Activated CD4-positive, alpha-beta T cell treated with anti-CD3 and anti-CD28 coated beads, Interleukin-2, amount 10 ng/mL, durations not matched to agents 7 days and 5 days (primary cell): Measurements from ENCODE around the gene IL1RAP. TPM values are rescaled to one million over a fixed set of nuclear protein-coding genes. Genes with fewer than 3 reads are reported as not detected.
A peak's percentile ranks its signal among the peaks of the same experiment; 100 is the strongest.
"Not testable (repeated sequence)": the region's sequence is repeated elsewhere in the genome, so short reads cannot be mapped to it uniquely, and the experiment has no call there.

Experiments used
- CTCF ChIA-PET: fragments of 350-600 bp; sonication (Branson Sonifier 250); formaldehyde crosslinking; loops from one replicate; lab custom pipeline; 2021; ENCODE audit warnings: antibody characterized with exemption; lab: Charles Lee
- POLR2A ChIA-PET: fragments of 350-600 bp; sonication (Branson Sonifier 250); formaldehyde crosslinking; loops from one replicate; lab custom pipeline; 2021; ENCODE audit warnings: antibody characterized with exemption; lab: Charles Lee
- DNase-seq: peaks from one replicate; pipeline ENCODE4 v3.0.0-alpha.2; 2020
- H3K27ac Mint-ChIP-seq: one replicate; pipeline ENCODE4 v1.8.0; 2021; ENCODE audit warnings: mild to moderate bottlenecking, moderate library complexity, mixed read lengths
- H3K27me3 Mint-ChIP-seq: one replicate; pipeline ENCODE4 v1.8.0; 2021; ENCODE audit warnings: mixed read lengths
- H3K36me3 Mint-ChIP-seq: one replicate; pipeline ENCODE4 v1.8.0; 2021; ENCODE audit warnings: low read depth, mixed read lengths
- H3K4me1 Mint-ChIP-seq: one replicate; pipeline ENCODE4 v1.8.0; 2021; ENCODE audit warnings: mixed read lengths
- H3K4me3 Mint-ChIP-seq: one replicate; pipeline ENCODE4 v1.8.0; 2021; ENCODE audit warnings: mild to moderate bottlenecking, moderate library complexity, mixed read lengths
- H3K9me3 Mint-ChIP-seq: one replicate; pipeline ENCODE4 v1.8.0; 2021; ENCODE audit warnings: mixed read lengths
- total RNA-seq, 2 experiments: library from RNA; stranded (reverse); gene quantifications; one replicate each; pipeline ENCODE4 v1.2.3, GENCODE V29; 2021

The IL1RAP gene, protein sequence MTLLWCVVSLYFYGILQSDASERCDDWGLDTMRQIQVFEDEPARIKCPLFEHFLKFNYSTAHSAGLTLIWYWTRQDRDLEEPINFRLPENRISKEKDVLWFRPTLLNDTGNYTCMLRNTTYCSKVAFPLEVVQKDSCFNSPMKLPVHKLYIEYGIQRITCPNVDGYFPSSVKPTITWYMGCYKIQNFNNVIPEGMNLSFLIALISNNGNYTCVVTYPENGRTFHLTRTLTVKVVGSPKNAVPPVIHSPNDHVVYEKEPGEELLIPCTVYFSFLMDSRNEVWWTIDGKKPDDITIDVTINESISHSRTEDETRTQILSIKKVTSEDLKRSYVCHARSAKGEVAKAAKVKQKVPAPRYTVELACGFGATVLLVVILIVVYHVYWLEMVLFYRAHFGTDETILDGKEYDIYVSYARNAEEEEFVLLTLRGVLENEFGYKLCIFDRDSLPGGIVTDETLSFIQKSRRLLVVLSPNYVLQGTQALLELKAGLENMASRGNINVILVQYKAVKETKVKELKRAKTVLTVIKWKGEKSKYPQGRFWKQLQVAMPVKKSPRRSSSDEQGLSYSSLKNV
- 1 to 10 TPM; 7.2 to 8.2 TPM for total RNA-seq

DNA sequence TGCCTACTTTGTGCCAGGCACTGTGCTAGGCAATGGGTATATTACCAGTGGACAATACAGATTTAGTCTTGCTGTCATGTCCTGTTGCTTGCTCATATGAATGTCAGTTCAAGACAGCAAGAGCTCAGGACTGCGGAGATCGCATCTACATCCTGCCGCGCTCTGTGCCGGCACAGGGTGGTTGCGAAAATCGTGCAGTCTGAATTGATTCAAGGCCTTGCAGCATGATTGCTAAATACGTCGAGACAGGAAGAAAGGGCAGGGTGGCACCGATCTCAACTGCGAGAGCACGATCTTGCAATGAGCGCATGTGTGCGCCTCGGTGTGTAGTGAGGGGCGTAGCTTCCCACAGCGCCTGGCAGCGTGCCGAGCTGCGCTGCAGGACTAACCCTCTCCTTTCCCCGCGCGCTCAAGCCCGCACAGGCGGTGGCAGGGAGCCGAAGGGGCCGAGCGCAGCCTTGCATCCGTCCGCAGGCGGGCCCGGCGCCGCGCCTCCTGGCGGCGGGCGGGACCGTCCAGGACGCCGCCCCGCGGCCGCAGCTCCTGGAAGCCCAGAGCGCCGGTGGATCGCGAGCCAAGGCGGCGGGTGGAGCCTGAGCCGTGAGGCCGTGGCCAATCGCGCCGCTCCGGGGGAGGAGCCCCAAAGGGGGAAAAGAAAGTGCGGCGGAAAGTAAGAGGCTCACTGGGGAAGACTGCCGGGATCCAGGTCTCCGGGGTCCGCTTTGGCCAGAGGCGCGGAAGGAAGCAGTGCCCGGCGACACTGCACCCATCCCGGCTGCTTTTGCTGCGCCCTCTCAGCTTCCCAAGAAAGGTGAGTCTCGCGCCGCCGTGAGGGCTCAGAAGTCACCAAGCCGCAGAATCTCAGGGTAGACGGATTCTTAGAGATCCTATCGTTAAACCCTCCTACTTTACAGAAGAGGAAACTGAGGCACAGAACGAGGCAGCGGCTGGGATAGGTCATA lies at the start of gene IL1RAP:
Gene IL1RAP (plus strand): TSS at position 677 of the 962 bp plus-strand sequence. CDS start 50,205 bp downstream, outside the sequence.
- peak; percentile 88 for DNase-seq
- Mint-ChIP-seq H3K9me3 (no peaks in the 10 kb centered on the region), H3K27ac (peak within 1 kb of the TSS; percentile 92), H3K36me3 (peaks cover 20% of the 10 kb centered on the region), H3K4me1 (peaks cover 32% of the 10 kb centered on the region), H3K27me3 (peaks cover 2% of the 10 kb centered on the region), H3K4me3 (peak within 1 kb of the TSS; percentile 76)
- ChIA-PET CTCF (interaction anchor here (0.9 to 1.8 kb wide), 8 partner anchors 9 to 186 kb away, joined by 3 to 9 read pairs (median 4); no protein-coding TSS in a partner anchor), POLR2A (interaction anchor here (0.6 to 1.4 kb wide), 2 partner anchors 63 to 1351 kb away, joined by 3 to 4 read pairs; no protein-coding TSS in a partner anchor)

GRCh38 chr3:190467922-190468321 lies 46.0 kb upstream of the IL1RAP start:
- ChIA-PET POLR2A (no interaction called here), CTCF (no interaction called here)
- H3K9me3 Mint-ChIP-seq, result peaks cover 7% of the 10 kb centered on the region

GRCh38 chr3:190473261-190473660 lies 40.6 kb upstream of the IL1RAP start:
- H3K9me3 Mint-ChIP-seq, CTCF ChIA-PET, H3K27ac Mint-ChIP-seq, DNase-seq, POLR2A ChIA-PET, H3K4me1 Mint-ChIP-seq, H3K4me3 Mint-ChIP-seq, H3K36me3 Mint-ChIP-seq: not testable (repeated sequence)
- H3K27me3 Mint-ChIP-seq, result peaks cover 14% of the 10 kb centered on the region

More at GRCh38 chr3:190467922-190468321, 46.0 kb upstream of the IL1RAP start:
- Mint-ChIP-seq H3K36me3 (no peaks in the 10 kb centered on the region), H3K27me3 (peaks cover 19% of the 10 kb centered on the region), H3K27ac (no peak overlapping the region), H3K4me3 (no peak overlapping the region), H3K4me1 (no peaks in the 10 kb centered on the region)
- no peak for DNase-seq

- ChIA-PET CTCF (no interaction called here), POLR2A (no interaction called here)
- no peak for DNase-seq
- Mint-ChIP-seq H3K4me3 (no peak overlapping the region), H3K27me3 (peaks cover 16% of the 10 kb centered on the region), H3K27ac (no peak overlapping the region), H3K4me1 (no peaks in the 10 kb centered on the region), H3K9me3 (no peaks in the 10 kb centered on the region), H3K36me3 (no peaks in the 10 kb centered on the region)
These were observed 32.1 kb upstream of the IL1RAP start for GRCh38 chr3:190481779-190482178.

GRCh38 chr3:190485830-190486532 lies 27.9 kb upstream of the IL1RAP start:
- ChIA-PET POLR2A (no interaction called here), CTCF (no interaction called here)
- H3K27ac Mint-ChIP-seq, result no peak overlapping the region
- H3K4me1 Mint-ChIP-seq, result no peaks in the 10 kb centered on the region
- H3K9me3 Mint-ChIP-seq, result no peaks in the 10 kb centered on the region
- no peak for DNase-seq
- peaks cover 42% of the 10 kb centered on the region for H3K27me3 Mint-ChIP-seq
- H3K4me3 Mint-ChIP-seq, result no peak overlapping the region
- H3K36me3 Mint-ChIP-seq, result no peaks in the 10 kb centered on the region

- Mint-ChIP-seq H3K27ac (no peak overlapping the region), H3K4me3 (no peak overlapping the region), H3K4me1 (peaks cover 3% of the 10 kb centered on the region), H3K27me3 (peaks cover 46% of the 10 kb centered on the region), H3K36me3 (no peaks in the 10 kb centered on the region), H3K9me3 (no peaks in the 10 kb centered on the region)
- CTCF ChIA-PET, result no interaction called here
- no peak for DNase-seq
- POLR2A ChIA-PET, result no interaction called here
These were observed 27.4 kb upstream of the IL1RAP start for GRCh38 chr3:190486533-190486864.

DNA sequence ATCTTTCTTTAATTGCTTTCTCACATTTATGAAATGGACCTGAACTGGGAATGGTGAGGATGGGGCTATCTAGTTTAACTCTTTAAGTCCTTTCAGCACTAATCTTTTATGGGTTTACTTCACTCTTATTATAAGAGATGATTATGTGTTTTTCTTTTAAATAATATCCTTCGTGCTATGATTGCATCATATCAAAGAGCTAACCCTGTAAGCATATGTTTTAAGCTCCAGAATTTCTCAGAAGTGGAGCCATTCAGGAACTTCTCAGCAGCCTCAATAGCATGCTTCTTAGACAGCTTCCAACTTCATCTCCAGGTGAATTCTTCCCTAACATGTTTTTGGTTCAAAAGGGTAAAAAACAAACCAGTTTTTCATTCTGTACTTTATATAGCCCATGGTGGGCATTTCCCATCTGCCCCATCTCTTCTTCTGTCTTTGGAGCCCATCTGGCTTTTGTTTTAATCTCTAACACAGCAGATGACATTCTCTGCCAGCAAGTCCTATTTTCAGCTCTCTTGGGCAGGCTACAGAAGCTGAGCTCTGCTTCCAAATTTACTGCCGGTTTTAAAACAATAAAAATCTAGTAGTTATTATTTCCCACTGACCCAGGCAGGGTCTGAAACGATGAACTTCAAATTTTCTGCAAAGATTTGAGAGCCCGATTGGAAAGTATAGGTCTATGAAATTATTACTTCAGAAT lies 26.8 kb upstream of the IL1RAP start:
- peaks cover 52% of the 10 kb centered on the region for H3K27me3 Mint-ChIP-seq
- no peak for DNase-seq
- H3K36me3 Mint-ChIP-seq, result no peaks in the 10 kb centered on the region
- H3K4me1 Mint-ChIP-seq, result peaks cover 8% of the 10 kb centered on the region
- H3K9me3 Mint-ChIP-seq, result no peaks in the 10 kb centered on the region
- ChIA-PET POLR2A (no interaction called here), CTCF (interaction anchor here (0.7 to 1.1 kb wide), 2 partner anchors 29 to 35 kb away, joined by 3 read pairs; no protein-coding TSS in a partner anchor)
- no peak overlapping the region for H3K27ac Mint-ChIP-seq
- H3K4me3 Mint-ChIP-seq, result no peak overlapping the region

DNA sequence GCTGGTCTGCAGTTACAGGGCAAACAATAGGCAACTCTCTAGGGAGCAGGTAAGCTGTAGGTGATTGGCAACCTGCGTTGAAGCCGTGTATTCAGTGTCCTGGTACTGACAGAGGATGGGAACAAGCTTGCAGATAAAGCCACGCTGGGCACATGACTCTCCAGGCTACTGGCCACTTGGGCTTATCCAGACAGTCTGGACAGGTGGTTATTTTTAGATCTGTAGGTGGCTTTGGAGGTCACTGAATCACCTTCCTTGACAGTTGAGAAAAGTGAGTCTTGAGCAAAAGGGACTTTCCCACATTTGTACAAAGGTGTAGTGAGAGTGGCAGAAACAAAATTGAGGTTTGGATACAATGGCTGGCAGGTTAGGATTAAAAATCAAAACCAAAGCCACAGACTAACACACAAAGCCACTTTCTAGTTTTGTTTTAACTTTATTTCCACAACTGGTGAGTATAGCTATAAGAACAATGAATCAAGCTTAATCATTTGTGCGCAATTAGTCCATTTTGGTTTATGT lies 22.3 kb upstream of the IL1RAP start:
- H3K4me1 Mint-ChIP-seq, result peaks cover 9% of the 10 kb centered on the region
- DNase-seq, result no peak
- peaks cover 65% of the 10 kb centered on the region for H3K27me3 Mint-ChIP-seq
- H3K36me3 Mint-ChIP-seq, result peaks cover 3% of the 10 kb centered on the region
- CTCF ChIA-PET, result no interaction called here
- no peak overlapping the region for H3K4me3 Mint-ChIP-seq
- no peaks in the 10 kb centered on the region for H3K9me3 Mint-ChIP-seq
- POLR2A ChIA-PET, result no interaction called here
- no peak overlapping the region for H3K27ac Mint-ChIP-seq

- ChIA-PET POLR2A (no interaction called here), CTCF (no interaction called here)
- peaks cover 3% of the 10 kb centered on the region for H3K36me3 Mint-ChIP-seq
- DNase-seq, result no peak
- H3K4me3 Mint-ChIP-seq, result no peak overlapping the region
- no peaks in the 10 kb centered on the region for H3K9me3 Mint-ChIP-seq
- H3K4me1 Mint-ChIP-seq, result peaks cover 9% of the 10 kb centered on the region
- H3K27ac Mint-ChIP-seq, result no peak overlapping the region
- H3K27me3 Mint-ChIP-seq, result peaks cover 69% of the 10 kb centered on the region
These were observed 21.8 kb upstream of the IL1RAP start for GRCh38 chr3:190492129-190492528.

- no peak overlapping the region for H3K27ac Mint-ChIP-seq
- peaks cover 9% of the 10 kb centered on the region for H3K4me1 Mint-ChIP-seq
- ChIA-PET POLR2A (no interaction called here), CTCF (no interaction called here)
- peaks cover 3% of the 10 kb centered on the region for H3K36me3 Mint-ChIP-seq
- DNase-seq, result no peak
- H3K9me3 Mint-ChIP-seq, result no peaks in the 10 kb centered on the region
- H3K27me3 Mint-ChIP-seq, result peaks cover 64% of the 10 kb centered on the region
- no peak overlapping the region for H3K4me3 Mint-ChIP-seq
These were observed 20.9 kb upstream of the IL1RAP start for GRCh38 chr3:190492966-190493365.

GRCh38 chr3:190494907-190495306 lies 19.0 kb upstream of the IL1RAP start:
- H3K27me3 Mint-ChIP-seq, result peaks cover 58% of the 10 kb centered on the region

More at GRCh38 chr3:190494907-190495306, 19.0 kb upstream of the IL1RAP start:
- ChIA-PET POLR2A (no interaction called here), CTCF (interaction anchor here (1.0 kb wide), 1 partner anchor 41 kb away, joined by 3 read pairs; no protein-coding TSS in a partner anchor)
- Mint-ChIP-seq H3K27ac (no peak overlapping the region), H3K4me3 (no peak overlapping the region), H3K4me1 (peaks cover 9% of the 10 kb centered on the region), H3K9me3 (no peaks in the 10 kb centered on the region), H3K36me3 (peaks cover 3% of the 10 kb centered on the region)
- no peak for DNase-seq
